B cell (primary cell): ENCODE results near the gene RGS14.

Source experiments
- EZH2 ChIP-seq: IDR thresholded peaks from 2 replicates; pipeline ENCODE4 v1.6.1; 2012; ENCODE audit warnings: borderline replicate concordance, low read depth, mild to moderate bottlenecking, moderate library complexity, low read length; ENCODE audit not compliant: insufficient read depth, poor library complexity, severe bottlenecking
- TF ChIP-seq, protein P1 (sequence below): fragments of 200-600 bp; IDR thresholded peaks from one replicate; pipeline ENCODE4 v1.8.0; 2022; ENCODE audit warnings: antibody characterized with exemption, mild to moderate bottlenecking

- TF ChIP-seq, protein P1, sequence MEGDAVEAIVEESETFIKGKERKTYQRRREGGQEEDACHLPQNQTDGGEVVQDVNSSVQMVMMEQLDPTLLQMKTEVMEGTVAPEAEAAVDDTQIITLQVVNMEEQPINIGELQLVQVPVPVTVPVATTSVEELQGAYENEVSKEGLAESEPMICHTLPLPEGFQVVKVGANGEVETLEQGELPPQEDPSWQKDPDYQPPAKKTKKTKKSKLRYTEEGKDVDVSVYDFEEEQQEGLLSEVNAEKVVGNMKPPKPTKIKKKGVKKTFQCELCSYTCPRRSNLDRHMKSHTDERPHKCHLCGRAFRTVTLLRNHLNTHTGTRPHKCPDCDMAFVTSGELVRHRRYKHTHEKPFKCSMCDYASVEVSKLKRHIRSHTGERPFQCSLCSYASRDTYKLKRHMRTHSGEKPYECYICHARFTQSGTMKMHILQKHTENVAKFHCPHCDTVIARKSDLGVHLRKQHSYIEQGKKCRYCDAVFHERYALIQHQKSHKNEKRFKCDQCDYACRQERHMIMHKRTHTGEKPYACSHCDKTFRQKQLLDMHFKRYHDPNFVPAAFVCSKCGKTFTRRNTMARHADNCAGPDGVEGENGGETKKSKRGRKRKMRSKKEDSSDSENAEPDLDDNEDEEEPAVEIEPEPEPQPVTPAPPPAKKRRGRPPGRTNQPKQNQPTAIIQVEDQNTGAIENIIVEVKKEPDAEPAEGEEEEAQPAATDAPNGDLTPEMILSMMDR = no peak
- no peak for TF ChIP-seq EZH2
These were observed 36.3 kb downstream of the RGS14 start for GRCh38 chr5:177393990-177394389.
